ENCODE data around the gene ZSWIM7.

- TF ChIP-seq EZH2 (IDR thresholded peaks at IDR 0.05), result no peak
- TF ChIP-seq POLR2AphosphoS5 (IDR thresholded peaks at IDR 0.05; ENCODE audit: borderline replicate concordance, low read depth, low read length), result no peak
These were observed 42.3 kb downstream of the ZSWIM7 start for GRCh38 chr17:15957206-15957605.
